Spleen (tissue), 11 donors: ENCODE results near the gene WNT6. TPM values are rescaled to one million over a fixed set of nuclear protein-coding genes. Genes with fewer than 3 reads are reported as not detected.

Experiments
- DNase-seq: peaks from one replicate; pipeline ENCODE4 v3.0.0-alpha.2; 2020
- H3K27ac ChIP-seq, 8 donors: fragments of 200-600 bp; sonication (generic) in 7 of 8; 1 replicate in 4 of 8; 2 replicates in 4 of 8; pipeline versions ENCODE4 v1.5.0 to v1.8.0; 2016 to 2021; ENCODE audit warnings: inconsistent platforms in 4 of 8, mild to moderate bottlenecking in 4 of 8, moderate library complexity in 1 of 8
- H3K27me3 ChIP-seq, 7 donors: fragments of 200-600 bp; sonication (generic) in 6 of 7; replicated peaks in 1 of 7; 1 replicate in 4 of 7; 2 replicates in 3 of 7; pipeline versions ENCODE4 v1.5.0 to v1.8.0; 2016 to 2021; ENCODE audit warnings: inconsistent platforms in 3 of 7, mild to moderate bottlenecking in 1 of 7
- H3K36me3 ChIP-seq, 6 donors: fragments of 200-600 bp; sonication (generic) in 5 of 6; 1 replicate in 4 of 6; 2 replicates in 2 of 6; pipeline versions ENCODE4 v1.5.0 to v1.8.0; 2016 to 2021; ENCODE audit warnings: inconsistent platforms in 2 of 6
- H3K4me1 ChIP-seq, 6 donors: fragments of 200-600 bp; sonication (generic) in 5 of 6; 1 replicate in 3 of 6; 2 replicates in 3 of 6; pipeline versions ENCODE4 v1.5.0 to v1.8.0; 2016 to 2021; ENCODE audit warnings: inconsistent platforms in 3 of 6
- H3K4me3 ChIP-seq, 8 donors: fragments of 200-600 bp; sonication (generic) in 7 of 8; 1 replicate in 4 of 8; 2 replicates in 4 of 8; pipeline versions ENCODE4 v1.5.0 to v1.8.0; 2016 to 2021; ENCODE audit warnings: inconsistent platforms in 4 of 8, mild to moderate bottlenecking in 4 of 8, moderate library complexity in 2 of 8
- H3K9me3 ChIP-seq, 8 donors: fragments of 200-600 bp; sonication (generic) in 7 of 8; 1 replicate in 4 of 8; 2 replicates in 4 of 8; pipeline versions ENCODE4 v1.5.0 to v1.8.0; 2016 to 2021; ENCODE audit warnings: inconsistent platforms in 4 of 8
- POLR2A ChIP-seq, 3 donors: fragments of 450-650 bp; IDR thresholded peaks; one replicate each; pipeline ENCODE4 v1.5.1; 2017; ENCODE audit warnings: antibody characterized with exemption in 3 of 3, mild to moderate bottlenecking in 1 of 3
- POLR2AphosphoS5 ChIP-seq, 3 donors: sonication (generic); formaldehyde crosslinking; IDR thresholded peaks; one replicate each; pipeline ENCODE4 v1.5.1; 2017; ENCODE audit warnings: antibody characterized with exemption in 3 of 3
- WGBS, 5 donors: extraction: QIAGEN DNeasy Blood & Tissue Kit in 3 of 5; methylation state at CpG; one replicate each; pipeline versions ENCODE4 v1.1.5 to v1.1.7; 2013 to 2018; 5-methylcytosine and 5-hydroxymethylcytosine counted together
- intact Hi-C: fragments of 100-400 bp; cut with DNase I; formaldehyde crosslinking; loops from one replicate; pipeline ENCODE4 v1.15.0; 2023; ENCODE audit warnings: low total_unique reads
- polyA plus RNA-seq, 3 donors: library from polyadenylated mRNA; stranded (reverse); fragments of 200-250 nt; gene quantifications; one replicate each; pipeline ENCODE4 v1.2.1, GENCODE V29; 2013
- total RNA-seq, 7 donors: library from RNA; depleted of rRNA in 3 of 7; stranded (reverse); fragments of >200 nt in 3 of 7; fragmentation: NEBNext Ultra II Directional in 4 of 7; extraction: Animal tissue kit (Norgen Biotek cat#: 25700) in 4 of 7; gene quantifications; one replicate each; pipeline versions ENCODE4 v1.1.0 to v1.2.1, GENCODE V29; 2016 to 2021
- TF ChIP-seq, protein P1 (sequence below), 11 experiments: fragments of 200-600 bp in 7 of 11; fragments of 450-650 bp in 4 of 11; sonication (generic) in 4 of 11; IDR thresholded peaks in 8 of 11; conservative IDR thresholded peaks in 3 of 11; 1 replicate in 7 of 11; 2 replicates in 4 of 11; pipeline versions ENCODE4 v1.4.0 to v1.8.0; 2016 to 2021; ENCODE audit warnings: antibody characterized with exemption in 11 of 11, inconsistent platforms in 4 of 11, mild to moderate bottlenecking in 1 of 11
- donor health status: healthy with polysubstance abuse.
- donor health status: DM: no; HTN: no; CAD: no; lungs with moderate emphysema.
- donor health status: DM: no; HTN: no; CAD: no.
- donor health status: Bipolar disorder and iron deficiency.
- donor health status: healthy.
- donor health status: DM: no; HTN: no; CAD: no.
- donor health status: DM: yes; HTN: yes; CAD: no.

The WNT6 gene
- total and polyA plus RNA-seq, 10 donors: 1.1 to 10.9 (median 6.7) TPM

DNA sequence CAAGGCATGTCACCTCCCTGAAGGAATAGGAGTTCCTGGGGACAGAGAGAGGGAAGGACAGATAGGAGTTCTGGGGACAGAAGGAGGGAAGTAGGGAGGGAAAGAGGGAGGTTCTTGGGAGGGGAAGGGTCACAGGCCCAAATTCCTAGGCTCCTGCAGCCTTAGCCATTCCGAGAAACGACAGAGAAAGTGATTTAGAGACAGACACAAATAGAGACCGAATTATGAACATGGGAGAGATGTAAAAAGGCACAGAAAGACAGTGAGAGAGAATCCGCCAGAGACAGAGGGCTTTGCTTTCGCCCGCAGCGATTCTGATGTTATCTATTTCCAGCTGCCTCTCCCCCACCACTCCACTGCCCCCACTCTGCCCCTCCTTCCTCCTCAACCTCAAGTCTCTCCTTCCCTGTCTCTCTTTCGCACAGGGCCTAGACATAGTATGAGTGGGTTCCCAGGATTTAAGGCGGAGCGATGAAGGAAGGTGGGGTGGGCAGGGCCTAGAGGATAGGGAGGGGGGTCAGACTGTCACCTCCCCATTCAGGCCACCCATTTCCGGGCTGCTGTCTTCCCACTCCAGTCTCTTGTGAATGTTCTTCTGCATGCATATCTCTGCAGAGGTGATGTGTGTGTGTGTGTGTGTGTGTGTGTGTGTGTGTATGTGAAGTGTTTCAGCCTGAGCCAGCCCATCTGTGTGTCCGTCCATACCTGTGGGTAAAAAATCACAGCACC lies 3.3 kb upstream of the WNT6 start:
- TF ChIP-seq, protein P1, sequence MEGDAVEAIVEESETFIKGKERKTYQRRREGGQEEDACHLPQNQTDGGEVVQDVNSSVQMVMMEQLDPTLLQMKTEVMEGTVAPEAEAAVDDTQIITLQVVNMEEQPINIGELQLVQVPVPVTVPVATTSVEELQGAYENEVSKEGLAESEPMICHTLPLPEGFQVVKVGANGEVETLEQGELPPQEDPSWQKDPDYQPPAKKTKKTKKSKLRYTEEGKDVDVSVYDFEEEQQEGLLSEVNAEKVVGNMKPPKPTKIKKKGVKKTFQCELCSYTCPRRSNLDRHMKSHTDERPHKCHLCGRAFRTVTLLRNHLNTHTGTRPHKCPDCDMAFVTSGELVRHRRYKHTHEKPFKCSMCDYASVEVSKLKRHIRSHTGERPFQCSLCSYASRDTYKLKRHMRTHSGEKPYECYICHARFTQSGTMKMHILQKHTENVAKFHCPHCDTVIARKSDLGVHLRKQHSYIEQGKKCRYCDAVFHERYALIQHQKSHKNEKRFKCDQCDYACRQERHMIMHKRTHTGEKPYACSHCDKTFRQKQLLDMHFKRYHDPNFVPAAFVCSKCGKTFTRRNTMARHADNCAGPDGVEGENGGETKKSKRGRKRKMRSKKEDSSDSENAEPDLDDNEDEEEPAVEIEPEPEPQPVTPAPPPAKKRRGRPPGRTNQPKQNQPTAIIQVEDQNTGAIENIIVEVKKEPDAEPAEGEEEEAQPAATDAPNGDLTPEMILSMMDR (IDR thresholded peaks at IDR 0.05 in 8 of 11, conservative IDR thresholded peaks at IDR 0.05 in 3 of 11): no peak
- TF ChIP-seq POLR2A (IDR thresholded peaks at IDR 0.05) (no peak), POLR2AphosphoS5 (IDR thresholded peaks at IDR 0.05) (no peak)
- Histone ChIP-seq H3K9me3 (no peaks in the 10 kb centered on the region), H3K4me1 (peaks cover 12 to 54% (median 33%) of the 10 kb centered on the region in 6 donors), H3K36me3 (no peaks in the 10 kb centered on the region), H3K4me3 (no peak overlapping the region), H3K27ac (peak overlapping the region in 4 of 8 donors; percentile 14 to 48 (median 31)), H3K27me3 (peaks cover 3 to 100% (median 58%) of the 10 kb centered on the region in 7 donors)
- peak; percentile 44 for DNase-seq
- intact Hi-C loops: no loop called here
- WGBS, 5 donors: 16 to 28% (median 19%) methylated on average over 12 of the region's 12 CpGs

DNA sequence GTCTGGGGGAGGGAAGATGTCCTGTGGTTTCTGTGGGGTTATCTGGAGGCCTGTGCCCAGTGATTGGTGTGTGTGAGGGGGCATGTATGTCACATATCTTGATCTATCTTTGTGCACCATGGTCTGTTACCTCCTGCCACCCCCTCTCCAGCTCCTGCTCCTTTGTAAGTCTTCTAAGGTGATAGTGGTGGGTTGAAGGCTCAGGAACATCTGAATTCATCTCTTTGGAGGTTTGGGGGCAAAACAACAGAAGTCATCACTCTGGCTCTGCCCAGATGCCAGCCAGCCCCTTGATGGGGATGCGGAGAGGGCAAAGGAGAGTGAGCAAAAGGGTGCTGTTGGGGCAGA lies 2.7 kb upstream of the WNT6 start:
- peaks cover 12 to 55% (median 33%) of the 10 kb centered on the region in 6 donors for H3K4me1 ChIP-seq
- WGBS, 5 donors: 50 to 73% (median 58%) methylated on average over 1 of the region's 1 CpG
- no peak overlapping the region for H3K4me3 ChIP-seq
- intact Hi-C loops: no loop called here
- no peak for DNase-seq
- no peaks in the 10 kb centered on the region for H3K36me3 ChIP-seq
- TF ChIP-seq POLR2A (IDR thresholded peaks at IDR 0.05) (no peak), POLR2AphosphoS5 (IDR thresholded peaks at IDR 0.05) (no peak)
- TF ChIP-seq, protein P1 (IDR thresholded peaks at IDR 0.05 in 8 of 11, conservative IDR thresholded peaks at IDR 0.05 in 3 of 11): no peak
- H3K27me3 ChIP-seq: peaks cover 3 to 100% (median 56%) of the 10 kb centered on the region in 7 donors
- no peaks in the 10 kb centered on the region for H3K9me3 ChIP-seq
- peak overlapping the region in 1 of 8 donors; percentile 28 for H3K27ac ChIP-seq

DNA sequence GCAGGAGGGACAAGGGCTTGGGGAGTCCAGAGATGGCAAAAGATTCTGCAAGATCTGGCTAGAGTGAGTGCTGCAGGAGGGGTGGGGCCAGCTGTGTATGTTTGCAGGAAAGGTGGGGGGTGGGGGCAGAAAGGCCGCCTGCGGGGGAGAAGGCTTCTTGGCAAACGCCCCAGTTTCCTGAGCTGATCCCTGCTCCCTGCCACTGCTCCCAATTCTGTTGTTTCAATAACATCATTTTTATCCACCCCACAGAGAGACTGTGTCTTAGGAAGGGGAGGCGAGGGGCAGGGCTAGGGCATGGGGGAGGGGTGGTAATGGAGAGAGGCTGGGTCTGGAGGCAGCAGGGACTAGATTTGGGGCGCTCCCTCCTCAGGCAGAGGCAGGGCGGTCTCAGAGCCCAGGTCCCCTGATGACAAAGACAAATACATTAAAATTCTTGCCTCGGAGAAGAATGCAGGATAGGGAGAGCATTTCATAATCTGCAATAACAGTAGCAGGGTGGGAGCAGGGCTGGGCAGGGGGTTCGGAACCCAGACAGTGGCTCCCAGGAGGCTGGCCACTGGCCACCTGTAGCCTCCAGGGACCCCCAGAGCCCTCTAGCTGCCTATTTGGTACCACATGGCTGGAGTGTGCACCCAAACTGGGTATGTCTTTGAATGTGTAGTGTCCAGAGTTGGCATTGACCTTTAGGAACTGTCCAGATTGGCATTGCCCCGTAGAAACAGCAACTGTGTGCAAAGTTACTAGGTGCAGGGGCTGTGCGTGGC lies 2.1 kb upstream of the WNT6 start:
- Histone ChIP-seq H3K4me1 (peaks cover 12 to 58% (median 32%) of the 10 kb centered on the region in 6 donors), H3K4me3 (no peak overlapping the region), H3K9me3 (no peaks in the 10 kb centered on the region), H3K27me3 (peaks cover 3 to 100% (median 51%) of the 10 kb centered on the region in 7 donors), H3K36me3 (no peaks in the 10 kb centered on the region), H3K27ac (peak overlapping the region in 2 of 8 donors; percentile 28 to 46)
- DNase-seq: peak; percentile 59
- 14 to 21% (median 20%) methylated on average over 9 to 10 of the region's 10 CpGs for WGBS, 5 donors
- intact Hi-C loops: no loop called here
- TF ChIP-seq, protein P1 (IDR thresholded peaks at IDR 0.05 in 8 of 11, conservative IDR thresholded peaks at IDR 0.05 in 3 of 11): no peak
- TF ChIP-seq POLR2A (IDR thresholded peaks at IDR 0.05): no peak

DNA sequence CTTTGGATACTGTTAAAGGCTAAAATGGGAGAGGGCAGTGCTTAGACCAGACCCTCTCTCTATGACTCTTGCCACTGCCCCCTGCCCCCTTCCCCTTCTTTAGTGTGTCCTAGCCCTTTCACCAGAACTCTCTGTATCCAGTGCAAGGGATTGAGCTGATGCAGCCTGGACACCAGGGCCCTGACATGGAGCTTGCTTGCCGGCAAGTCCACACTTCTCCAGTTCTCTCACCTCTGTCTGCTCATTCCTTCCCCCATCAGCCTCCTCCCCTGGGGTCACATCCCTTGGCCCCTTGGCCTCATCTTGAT lies 1.5 kb upstream of the WNT6 start:
- 8 to 16% (median 13%) methylated on average over 1 of the region's 1 CpG for WGBS, 5 donors

More for the DNA sequence above, 1.5 kb upstream of the WNT6 start:
- intact Hi-C loops: no loop called here
- peak overlapping the region in 2 of 8 donors; percentile 28 to 46 for H3K27ac ChIP-seq
- H3K36me3 ChIP-seq: no peaks in the 10 kb centered on the region
- no peaks in the 10 kb centered on the region for H3K9me3 ChIP-seq
- no peak for DNase-seq
- H3K4me3 ChIP-seq: no peak overlapping the region
- peaks cover 12 to 54% (median 29%) of the 10 kb centered on the region in 6 donors for H3K4me1 ChIP-seq
- peaks cover 3 to 100% (median 50%) of the 10 kb centered on the region in 7 donors for H3K27me3 ChIP-seq
- TF ChIP-seq, protein P1 (IDR thresholded peaks at IDR 0.05 in 8 of 11, conservative IDR thresholded peaks at IDR 0.05 in 3 of 11): no peak
- TF ChIP-seq POLR2A (IDR thresholded peaks at IDR 0.05) (no peak), POLR2AphosphoS5 (IDR thresholded peaks at IDR 0.05) (no peak)
